Lower lobe of right lung (tissue), 2 donors: Measurements from ENCODE around the gene ACTR6. TPM values are rescaled to one million over a fixed set of nuclear protein-coding genes. Genes with fewer than 3 reads are reported as not detected.
A peak's percentile ranks its signal among the peaks of the same experiment; 100 is the strongest.

Source experiments
- ATAC-seq, 2 donors: fragments of 200-7000 bp; cut with Tn5 transposase; one replicate each; pipeline ENCODE4 v1.9.1; 2020 to 2022; ENCODE audit warnings: mild to moderate bottlenecking in 2 of 2, moderate library complexity in 2 of 2
- DNase-seq: peaks from one replicate; pipeline ENCODE4 v3.0.0-alpha.2; 2020
- H3K27ac ChIP-seq: fragments of 200-600 bp; one replicate; pipeline ENCODE4 v1.8.0; 2022
- H3K27me3 ChIP-seq: fragments of 200-600 bp; one replicate; pipeline ENCODE4 v1.8.0; 2022; ENCODE audit warnings: low read depth
- H3K36me3 ChIP-seq: fragments of 200-600 bp; one replicate; pipeline ENCODE4 v1.8.0; 2022; ENCODE audit warnings: mild to moderate bottlenecking
- H3K4me1 ChIP-seq: fragments of 200-600 bp; one replicate; pipeline ENCODE4 v1.8.0; 2022
- H3K4me3 ChIP-seq: fragments of 200-600 bp; one replicate; pipeline ENCODE4 v1.8.0; 2022; ENCODE audit warnings: mild to moderate bottlenecking
- H3K9me3 ChIP-seq: fragments of 200-600 bp; one replicate; pipeline ENCODE4 v1.8.0; 2022
- intact Hi-C: fragments of 100-400 bp; cut with DNase I; formaldehyde crosslinking; loops from one replicate; pipeline ENCODE4 v1.11.0; 2022
- total RNA-seq: library from RNA; stranded (reverse); fragmentation: NEBNext Ultra II Directional; extraction: Animal tissue kit (Norgen Biotek cat#: 25700); gene quantifications from one replicate; pipeline ENCODE4 v1.2.1, GENCODE V29; 2021
- TF ChIP-seq, protein P1 (sequence below): fragments of 200-600 bp; IDR thresholded peaks from one replicate; pipeline ENCODE4 v1.8.0; 2022; ENCODE audit warnings: antibody characterized with exemption, mild to moderate bottlenecking
- donor health status: DM: no; HTN: yes; CAD: no; lungs with severe emphysema.

ACTR6 gene
- total RNA-seq, 1 donor from 2014 or later = 23.8 TPM

DNA sequence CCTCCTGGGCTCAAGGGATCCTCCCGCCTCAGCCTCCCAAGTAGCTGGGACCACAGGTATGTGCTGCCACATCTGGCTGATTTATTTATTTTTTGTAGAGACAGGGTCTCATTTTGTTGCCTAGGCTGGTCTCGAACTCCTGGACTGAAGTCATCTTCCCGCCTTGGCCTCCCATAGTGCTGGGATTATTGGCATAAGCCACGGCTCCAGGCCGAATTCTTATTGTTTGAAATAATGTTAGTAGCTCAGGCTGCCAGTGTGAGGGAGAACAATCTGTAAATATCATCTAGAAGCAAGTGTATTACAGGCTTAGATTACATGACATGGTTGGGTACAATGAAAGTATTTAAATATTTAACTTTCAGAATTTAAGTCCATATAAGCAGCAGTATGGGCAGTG, 8.2 kb downstream of the ACTR6 start:
- no peaks in the 10 kb centered on the region for H3K9me3 ChIP-seq
- H3K27ac ChIP-seq = no peak overlapping the region
- H3K36me3 ChIP-seq = peaks cover 91% of the 10 kb centered on the region
- ATAC-seq = no peak
- H3K4me3 ChIP-seq = no peak overlapping the region
- no peaks in the 10 kb centered on the region for H3K27me3 ChIP-seq
- no peak for DNase-seq
- H3K4me1 ChIP-seq = no peaks in the 10 kb centered on the region
- TF ChIP-seq, protein P1, sequence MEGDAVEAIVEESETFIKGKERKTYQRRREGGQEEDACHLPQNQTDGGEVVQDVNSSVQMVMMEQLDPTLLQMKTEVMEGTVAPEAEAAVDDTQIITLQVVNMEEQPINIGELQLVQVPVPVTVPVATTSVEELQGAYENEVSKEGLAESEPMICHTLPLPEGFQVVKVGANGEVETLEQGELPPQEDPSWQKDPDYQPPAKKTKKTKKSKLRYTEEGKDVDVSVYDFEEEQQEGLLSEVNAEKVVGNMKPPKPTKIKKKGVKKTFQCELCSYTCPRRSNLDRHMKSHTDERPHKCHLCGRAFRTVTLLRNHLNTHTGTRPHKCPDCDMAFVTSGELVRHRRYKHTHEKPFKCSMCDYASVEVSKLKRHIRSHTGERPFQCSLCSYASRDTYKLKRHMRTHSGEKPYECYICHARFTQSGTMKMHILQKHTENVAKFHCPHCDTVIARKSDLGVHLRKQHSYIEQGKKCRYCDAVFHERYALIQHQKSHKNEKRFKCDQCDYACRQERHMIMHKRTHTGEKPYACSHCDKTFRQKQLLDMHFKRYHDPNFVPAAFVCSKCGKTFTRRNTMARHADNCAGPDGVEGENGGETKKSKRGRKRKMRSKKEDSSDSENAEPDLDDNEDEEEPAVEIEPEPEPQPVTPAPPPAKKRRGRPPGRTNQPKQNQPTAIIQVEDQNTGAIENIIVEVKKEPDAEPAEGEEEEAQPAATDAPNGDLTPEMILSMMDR = no peak
- intact Hi-C loops = no loop called here

DNA sequence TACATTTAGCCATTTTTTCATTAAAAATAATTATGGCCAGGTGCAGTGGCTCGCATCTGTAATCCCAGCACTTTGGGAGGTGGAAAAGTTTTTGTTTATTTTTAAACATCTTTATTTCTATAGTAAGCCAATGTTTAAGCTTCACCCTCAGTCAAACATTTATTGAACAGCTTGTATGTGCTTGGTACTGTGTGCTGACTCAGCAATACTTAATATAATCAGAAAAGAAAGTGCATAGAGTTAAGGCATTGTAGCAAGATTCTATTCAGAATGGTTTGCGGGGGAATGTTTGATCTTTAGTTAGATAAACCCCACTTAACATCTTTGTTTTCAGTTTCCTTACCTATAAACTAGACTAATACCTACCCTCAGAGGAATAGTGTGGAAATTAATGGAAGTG, 11.1 kb downstream of the ACTR6 start:
- Histone ChIP-seq H3K27ac (no peak overlapping the region), H3K4me1 (no peaks in the 10 kb centered on the region), H3K4me3 (no peak overlapping the region), H3K27me3 (no peaks in the 10 kb centered on the region), H3K36me3 (peaks cover 82% of the 10 kb centered on the region), H3K9me3 (no peaks in the 10 kb centered on the region)
- ATAC-seq (no peak), DNase-seq (no peak)
- intact Hi-C loops = no loop called here
- TF ChIP-seq, protein P1 = no peak

DNA sequence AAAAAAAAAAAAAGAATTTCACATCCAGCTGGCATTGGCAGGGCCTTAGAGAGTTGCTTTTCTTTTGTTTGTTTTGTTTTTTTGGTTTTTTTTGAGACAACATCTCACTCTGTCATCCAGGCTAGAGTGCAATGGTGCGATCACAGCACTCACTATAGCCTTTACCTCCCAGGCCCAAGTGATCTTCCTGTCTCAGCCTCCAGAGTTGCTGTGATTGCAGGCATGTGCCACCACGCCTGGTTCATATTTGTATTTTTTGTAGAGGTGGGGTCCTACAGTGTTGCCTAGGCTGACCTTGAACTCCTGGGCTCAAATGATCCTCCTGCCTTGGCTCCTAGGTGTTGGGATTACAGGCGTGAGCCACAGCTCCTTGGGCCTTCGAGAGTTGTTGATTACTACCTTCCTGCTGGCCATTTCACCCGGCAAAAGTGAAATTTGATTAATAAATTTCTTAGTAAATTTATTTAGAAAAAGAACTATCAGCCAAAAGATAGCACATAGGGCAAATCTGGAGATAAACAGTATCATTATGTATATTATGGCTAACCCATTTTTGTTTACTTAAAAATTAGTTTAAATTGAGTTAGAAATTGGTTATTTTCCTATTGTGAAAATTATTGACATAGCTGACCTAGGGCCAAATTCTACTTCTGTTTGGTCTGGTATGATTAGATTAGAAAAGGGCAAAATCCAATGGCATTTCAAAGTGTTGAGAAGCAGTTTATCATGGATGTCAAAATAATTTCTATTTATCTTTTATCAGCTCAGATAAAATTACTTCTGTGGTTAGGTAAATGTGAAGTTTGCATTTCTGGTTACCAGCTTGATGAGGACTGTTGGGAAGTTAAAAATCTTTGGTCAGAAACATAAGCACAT, 12.6 kb downstream of the ACTR6 start:
- Histone ChIP-seq H3K27ac (no peak overlapping the region), H3K9me3 (no peaks in the 10 kb centered on the region), H3K4me3 (no peak overlapping the region), H3K4me1 (no peaks in the 10 kb centered on the region), H3K27me3 (no peaks in the 10 kb centered on the region), H3K36me3 (peaks cover 75% of the 10 kb centered on the region)
- TF ChIP-seq, protein P1 = no peak
- intact Hi-C loops = no loop called here
- DNase-seq = no peak
- ATAC-seq = no peak

DNA sequence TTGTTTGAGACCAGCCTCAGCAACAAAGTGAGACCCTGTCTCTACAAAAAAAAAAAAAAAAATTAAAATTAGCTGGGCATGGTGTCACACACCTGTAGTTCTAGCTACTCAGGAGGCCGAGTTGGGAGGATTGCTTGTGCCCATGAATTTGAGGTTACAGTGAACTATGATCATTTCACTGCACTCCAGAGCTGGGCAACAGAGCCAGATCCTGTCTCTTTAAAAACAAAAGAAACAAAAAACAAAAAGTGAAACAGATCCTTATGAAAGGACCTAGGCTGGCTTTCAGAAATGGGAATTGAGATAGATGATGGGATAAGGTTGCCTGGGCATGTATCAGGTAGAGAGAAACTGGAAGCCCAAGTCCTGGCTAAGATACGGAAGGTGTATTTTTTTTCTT, 13.9 kb downstream of the ACTR6 start:
- no peak overlapping the region for H3K27ac ChIP-seq

DNA sequence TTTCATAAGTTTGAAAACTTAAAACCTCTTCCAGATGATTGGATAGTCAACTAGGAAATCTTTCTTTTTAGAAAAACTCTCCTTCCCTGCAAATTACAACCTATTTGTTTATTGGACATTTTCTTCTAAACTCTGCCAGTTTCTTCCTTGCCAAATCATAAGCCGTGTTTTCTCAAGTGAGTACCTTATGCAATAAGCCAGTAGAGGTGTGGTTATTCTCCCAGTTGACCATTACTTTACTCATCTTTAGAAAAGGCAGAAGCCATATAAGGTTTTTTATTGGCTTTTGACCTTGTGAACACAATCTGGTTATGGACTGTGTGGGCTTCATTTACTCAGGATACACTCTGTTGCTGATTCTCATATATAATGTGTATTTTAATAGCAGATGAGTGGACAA, 14.6 kb downstream of the ACTR6 start:
- Histone ChIP-seq H3K27ac (no peak overlapping the region), H3K4me3 (no peak overlapping the region), H3K36me3 (peaks cover 75% of the 10 kb centered on the region), H3K27me3 (no peaks in the 10 kb centered on the region), H3K4me1 (no peaks in the 10 kb centered on the region), H3K9me3 (no peaks in the 10 kb centered on the region)
- intact Hi-C loops = no loop called here
- DNase-seq = no peak
- TF ChIP-seq, protein P1 = no peak
- peak in 1 of 2 donors; percentile 46 for ATAC-seq

More for the DNA sequence above, 13.9 kb downstream of the ACTR6 start:
- no peak overlapping the region for H3K4me3 ChIP-seq
- peaks cover 75% of the 10 kb centered on the region for H3K36me3 ChIP-seq
- no peak for DNase-seq
- intact Hi-C loops = no loop called here
- H3K27me3 ChIP-seq = no peaks in the 10 kb centered on the region
- H3K4me1 ChIP-seq = no peaks in the 10 kb centered on the region
- no peak for ATAC-seq
- TF ChIP-seq, protein P1 = no peak
- H3K9me3 ChIP-seq = no peaks in the 10 kb centered on the region
